ENCODE measurements around the gene FMO2.

The FMO2 gene

DNA sequence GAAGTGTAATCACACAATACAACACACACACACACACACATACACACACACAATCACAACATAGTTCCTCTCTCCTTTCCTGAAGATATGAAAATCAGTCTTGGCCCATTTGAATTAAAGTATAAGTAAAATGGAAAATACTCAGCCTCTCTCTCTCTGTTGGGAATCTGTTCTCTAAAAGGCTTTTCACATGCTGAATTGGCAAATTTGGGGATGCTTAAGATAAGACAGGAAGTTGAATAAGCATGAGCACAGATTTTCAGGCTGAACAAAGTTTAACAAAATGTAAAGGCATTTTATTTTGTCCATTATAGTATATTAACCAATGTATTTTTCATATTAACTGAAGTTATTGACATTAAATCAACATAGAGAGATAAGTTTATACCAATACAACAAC, 23.7 kb upstream of the FMO2 start:
- H4K20me1 ChIP-seq (ENCODE audit: low read depth, low read length) = no peaks in the 10 kb centered on the region
- TF ChIP-seq CTCF (IDR thresholded peaks at IDR 0.05; ENCODE audit: insufficient read depth, low read length, poor library complexity, severe bottlenecking) = no peak
- no peaks in the 10 kb centered on the region for H3K9me2 ChIP-seq (replicated peaks; ENCODE audit: insufficient read depth, low read length)
- no peak overlapping the region for H3K27ac ChIP-seq (ENCODE audit: low read depth, low read length)
- no peak overlapping the region for H3K9ac ChIP-seq (ENCODE audit: low read length)
- no peaks in the 10 kb centered on the region for H3K36me3 ChIP-seq (ENCODE audit: low read length)
- no peaks in the 10 kb centered on the region for H3K9me3 ChIP-seq (ENCODE audit: insufficient read depth, low read length)
- no peak overlapping the region for H3K4me3 ChIP-seq (ENCODE audit: insufficient read depth, low read length, poor library complexity, severe bottlenecking)
- H3K27me3 ChIP-seq (ENCODE audit: low read length) = no peaks in the 10 kb centered on the region
- no peak overlapping the region for H2AFZ ChIP-seq (ENCODE audit: low read depth, low read length, severe bottlenecking)
- no peaks in the 10 kb centered on the region for H3K79me2 ChIP-seq (ENCODE audit: insufficient read depth, low read length)
- H3K4me2 ChIP-seq (ENCODE audit: low read depth, low read length, poor library complexity, severe bottlenecking) = no peak overlapping the region
- H3F3A ChIP-seq (ENCODE audit: insufficient read depth) = no peaks in the 10 kb centered on the region

GRCh38 chr1:171166361-171166760, 18.7 kb upstream of the FMO2 start:
- Histone ChIP-seq H3K36me3 (ENCODE audit: low read length) (no peaks in the 10 kb centered on the region), H3K9me2 (replicated peaks; ENCODE audit: insufficient read depth, low read length) (no peaks in the 10 kb centered on the region), H3K9ac (ENCODE audit: low read length) (no peak overlapping the region), H2AFZ (ENCODE audit: low read depth, low read length, severe bottlenecking) (no peak overlapping the region), H3K4me3 (ENCODE audit: insufficient read depth, low read length, poor library complexity, severe bottlenecking) (no peak overlapping the region), H3F3A (ENCODE audit: insufficient read depth) (no peaks in the 10 kb centered on the region), H3K27ac (ENCODE audit: low read depth, low read length) (no peak overlapping the region), H3K79me2 (ENCODE audit: insufficient read depth, low read length) (no peaks in the 10 kb centered on the region), H4K20me1 (ENCODE audit: low read depth, low read length) (no peaks in the 10 kb centered on the region), H3K27me3 (ENCODE audit: low read length) (no peaks in the 10 kb centered on the region), H3K4me2 (ENCODE audit: low read depth, low read length, poor library complexity, severe bottlenecking) (no peak overlapping the region), H3K9me3 (ENCODE audit: insufficient read depth, low read length) (peaks cover 6% of the 10 kb centered on the region; the same call in 1 of the 2 replicates)
- TF ChIP-seq CTCF (IDR thresholded peaks at IDR 0.05; ENCODE audit: insufficient read depth, low read length, poor library complexity, severe bottlenecking) = no peak
- TF ChIP-seq EZH2phosphoT487 (conservative IDR thresholded peaks at IDR 0.05; ENCODE audit: low read length) = no peak

GRCh38 chr1:171167785-171168184, 17.3 kb upstream of the FMO2 start:
- Histone ChIP-seq H4K20me1 (ENCODE audit: low read depth, low read length) (no peaks in the 10 kb centered on the region), H3K36me3 (ENCODE audit: low read length) (no peaks in the 10 kb centered on the region), H3K27me3 (ENCODE audit: low read length) (no peaks in the 10 kb centered on the region), H3K27ac (ENCODE audit: low read depth, low read length) (no peak overlapping the region), H2AFZ (ENCODE audit: low read depth, low read length, severe bottlenecking) (no peak overlapping the region), H3K9me3 (ENCODE audit: insufficient read depth, low read length) (peaks cover 6% of the 10 kb centered on the region; the same call in 1 of the 2 replicates), H3K4me2 (ENCODE audit: low read depth, low read length, poor library complexity, severe bottlenecking) (no peak overlapping the region), H3K79me2 (ENCODE audit: insufficient read depth, low read length) (no peaks in the 10 kb centered on the region), H3F3A (ENCODE audit: insufficient read depth) (no peaks in the 10 kb centered on the region), H3K4me3 (ENCODE audit: insufficient read depth, low read length, poor library complexity, severe bottlenecking) (no peak overlapping the region), H3K9me2 (replicated peaks; ENCODE audit: insufficient read depth, low read length) (no peaks in the 10 kb centered on the region), H3K9ac (ENCODE audit: low read length) (no peak overlapping the region)
- TF ChIP-seq EZH2phosphoT487 (conservative IDR thresholded peaks at IDR 0.05; ENCODE audit: low read length) (no peak), CTCF (IDR thresholded peaks at IDR 0.05; ENCODE audit: insufficient read depth, low read length, poor library complexity, severe bottlenecking) (no peak)

Measured in SU-DHL-6 (cell line).